Measurements from ENCODE around the gene PLET1.

DNA sequence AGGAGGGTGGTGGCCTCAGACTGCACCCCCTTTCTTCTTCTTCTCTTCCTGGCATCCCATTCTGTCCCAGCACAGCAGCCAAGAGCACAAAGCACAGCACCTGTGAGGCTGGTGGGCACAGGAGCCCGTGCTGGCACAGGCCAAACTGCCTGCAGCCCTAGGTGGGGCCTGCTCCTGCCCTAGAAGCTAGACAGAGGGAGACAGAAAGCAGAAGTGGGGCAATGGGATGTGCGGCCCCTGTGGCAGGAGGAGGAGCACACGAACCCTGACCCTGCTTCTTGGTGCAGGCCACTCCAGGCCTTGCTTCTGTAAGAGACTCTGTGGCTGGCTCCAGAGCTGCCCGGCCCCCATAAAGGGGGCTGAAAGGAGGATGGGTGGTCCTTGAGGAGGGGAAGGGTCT is 38.4 kb downstream of the PLET1 start:
- TF ChIP-seq, protein P1, sequence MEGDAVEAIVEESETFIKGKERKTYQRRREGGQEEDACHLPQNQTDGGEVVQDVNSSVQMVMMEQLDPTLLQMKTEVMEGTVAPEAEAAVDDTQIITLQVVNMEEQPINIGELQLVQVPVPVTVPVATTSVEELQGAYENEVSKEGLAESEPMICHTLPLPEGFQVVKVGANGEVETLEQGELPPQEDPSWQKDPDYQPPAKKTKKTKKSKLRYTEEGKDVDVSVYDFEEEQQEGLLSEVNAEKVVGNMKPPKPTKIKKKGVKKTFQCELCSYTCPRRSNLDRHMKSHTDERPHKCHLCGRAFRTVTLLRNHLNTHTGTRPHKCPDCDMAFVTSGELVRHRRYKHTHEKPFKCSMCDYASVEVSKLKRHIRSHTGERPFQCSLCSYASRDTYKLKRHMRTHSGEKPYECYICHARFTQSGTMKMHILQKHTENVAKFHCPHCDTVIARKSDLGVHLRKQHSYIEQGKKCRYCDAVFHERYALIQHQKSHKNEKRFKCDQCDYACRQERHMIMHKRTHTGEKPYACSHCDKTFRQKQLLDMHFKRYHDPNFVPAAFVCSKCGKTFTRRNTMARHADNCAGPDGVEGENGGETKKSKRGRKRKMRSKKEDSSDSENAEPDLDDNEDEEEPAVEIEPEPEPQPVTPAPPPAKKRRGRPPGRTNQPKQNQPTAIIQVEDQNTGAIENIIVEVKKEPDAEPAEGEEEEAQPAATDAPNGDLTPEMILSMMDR (IDR thresholded peaks at IDR 0.05; ENCODE audit: borderline replicate concordance, extremely low read depth, low read length, poor library complexity, severe bottlenecking) = no peak
- TF ChIP-seq EZH2 (IDR thresholded peaks at IDR 0.05; ENCODE audit: borderline replicate concordance, low read depth, low read length, severe bottlenecking) = no peak

Measured in DND-41 (cell line).